OCI-LY3 (cell line): ENCODE results near the gene KAT8.

ENCODE experiments used
- EZH2phosphoT487 ChIP-seq: fragments of 200-600 bp; shearing (Covaris generic); IDR thresholded peaks from 2 replicates; pipeline ENCODE4 v1.6.1; 2018; ENCODE audit warnings: antibody characterized with exemption, mixed run types, low read depth
- TF ChIP-seq, protein P1 (sequence below): fragments of 200-600, 300-600 bp; sonication (generic); IDR thresholded peaks from 2 replicates; pipeline ENCODE4 v1.5.1; 2014; ENCODE audit warnings: antibody characterized with exemption, low read length, low read depth

- TF ChIP-seq, protein P1, sequence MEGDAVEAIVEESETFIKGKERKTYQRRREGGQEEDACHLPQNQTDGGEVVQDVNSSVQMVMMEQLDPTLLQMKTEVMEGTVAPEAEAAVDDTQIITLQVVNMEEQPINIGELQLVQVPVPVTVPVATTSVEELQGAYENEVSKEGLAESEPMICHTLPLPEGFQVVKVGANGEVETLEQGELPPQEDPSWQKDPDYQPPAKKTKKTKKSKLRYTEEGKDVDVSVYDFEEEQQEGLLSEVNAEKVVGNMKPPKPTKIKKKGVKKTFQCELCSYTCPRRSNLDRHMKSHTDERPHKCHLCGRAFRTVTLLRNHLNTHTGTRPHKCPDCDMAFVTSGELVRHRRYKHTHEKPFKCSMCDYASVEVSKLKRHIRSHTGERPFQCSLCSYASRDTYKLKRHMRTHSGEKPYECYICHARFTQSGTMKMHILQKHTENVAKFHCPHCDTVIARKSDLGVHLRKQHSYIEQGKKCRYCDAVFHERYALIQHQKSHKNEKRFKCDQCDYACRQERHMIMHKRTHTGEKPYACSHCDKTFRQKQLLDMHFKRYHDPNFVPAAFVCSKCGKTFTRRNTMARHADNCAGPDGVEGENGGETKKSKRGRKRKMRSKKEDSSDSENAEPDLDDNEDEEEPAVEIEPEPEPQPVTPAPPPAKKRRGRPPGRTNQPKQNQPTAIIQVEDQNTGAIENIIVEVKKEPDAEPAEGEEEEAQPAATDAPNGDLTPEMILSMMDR: no peak
- TF ChIP-seq EZH2phosphoT487: no peak
These were observed 11.5 kb downstream of the KAT8 start for GRCh38 chr16:31128711-31129567.
